ENCODE measurements around the gene RABEP2. TPM values are rescaled to one million over a fixed set of nuclear protein-coding genes. Genes with fewer than 3 reads are reported as not detected.
"Not testable (repeated sequence)": the region's sequence is repeated elsewhere in the genome, so short reads cannot be mapped to it uniquely, and the experiment has no call there.

The RABEP2 gene
- total RNA-seq, 4 donors from 2014 or later, result 66.7 to 108 (median 81.5) TPM

GRCh38 chr16:28872952-28873351 lies 52.1 kb downstream of the RABEP2 start:
- Histone ChIP-seq H3K27me3 (no peaks in the 10 kb centered on the region), H3K9me3 (no peaks in the 10 kb centered on the region), H3K4me3 (no peak overlapping the region), H3K4me1 (no peaks in the 10 kb centered on the region), H3K27ac (no peak overlapping the region), H3K36me3 (peaks cover 64% of the 10 kb centered on the region)
- TF ChIP-seq POLR2A (IDR thresholded peaks at IDR 0.05), result no peak
- no peak for TF ChIP-seq CTCF (IDR thresholded peaks at IDR 0.05)
- no peak for TF ChIP-seq POLR2AphosphoS5 (IDR thresholded peaks at IDR 0.05)
- no peak for TF ChIP-seq EP300 (IDR thresholded peaks at IDR 0.05)
- WGBS, result 89% methylated on average over 13 of the region's 15 CpGs
- DNase-seq (ENCODE audit: low spot score in 2 of 2), result no peak

- WGBS, result 96% methylated on average over 6 of the region's 11 CpGs
These were observed 55.8 kb downstream of the RABEP2 start for GRCh38 chr16:28869201-28869600.

GRCh38 chr16:28867646-28868045 lies 57.4 kb downstream of the RABEP2 start:
- not testable (repeated sequence) for H3K9me3 ChIP-seq; H3K4me3 ChIP-seq; H3K27ac ChIP-seq; DNase-seq (ENCODE audit: low spot score in 2 of 2); H3K27me3 ChIP-seq
- Histone ChIP-seq H3K4me1 (peaks cover 25% of the 10 kb centered on the region), H3K36me3 (peaks cover 65% of the 10 kb centered on the region)
- WGBS, result 94% methylated on average over 9 of the region's 9 CpGs

More at GRCh38 chr16:28869201-28869600, 55.8 kb downstream of the RABEP2 start:
- Histone ChIP-seq H3K4me3 (no peak overlapping the region), H3K9me3 (no peaks in the 10 kb centered on the region), H3K27me3 (no peaks in the 10 kb centered on the region), H3K36me3 (peaks cover 79% of the 10 kb centered on the region), H3K27ac (no peak overlapping the region), H3K4me1 (peaks cover 18% of the 10 kb centered on the region)
- no peak for TF ChIP-seq POLR2AphosphoS5 (IDR thresholded peaks at IDR 0.05)
- DNase-seq (ENCODE audit: low spot score in 2 of 2), result no peak

GRCh38 chr16:28867241-28867640 lies 57.8 kb downstream of the RABEP2 start:
- no peak for DNase-seq (ENCODE audit: low spot score in 2 of 2)
- TF ChIP-seq POLR2A (IDR thresholded peaks at IDR 0.05) (no peak), CTCF (IDR thresholded peaks at IDR 0.05) (no peak), EP300 (IDR thresholded peaks at IDR 0.05) (no peak), POLR2AphosphoS5 (IDR thresholded peaks at IDR 0.05) (no peak)
- Histone ChIP-seq H3K27me3 (no peaks in the 10 kb centered on the region), H3K4me3 (no peak overlapping the region), H3K27ac (no peak overlapping the region), H3K9me3 (no peaks in the 10 kb centered on the region), H3K4me1 (peaks cover 29% of the 10 kb centered on the region), H3K36me3 (peaks cover 61% of the 10 kb centered on the region)
- 88% methylated on average over 13 of the region's 13 CpGs for WGBS

GRCh38 chr16:28866454-28866804 lies 58.6 kb downstream of the RABEP2 start:
- 89% methylated on average over 13 of the region's 17 CpGs for WGBS

GRCh38 chr16:28865722-28866453 lies 59.1 kb downstream of the RABEP2 start:
- Histone ChIP-seq H3K36me3 (peaks cover 48% of the 10 kb centered on the region), H3K27me3 (no peaks in the 10 kb centered on the region), H3K4me3 (no peak overlapping the region), H3K27ac (no peak overlapping the region), H3K4me1 (peaks cover 30% of the 10 kb centered on the region), H3K9me3 (no peaks in the 10 kb centered on the region)
- 71% methylated on average over 32 of the region's 32 CpGs for WGBS
- TF ChIP-seq CTCF (IDR thresholded peaks at IDR 0.05), result no peak
- no peak for TF ChIP-seq EP300 (IDR thresholded peaks at IDR 0.05)
- TF ChIP-seq POLR2AphosphoS5 (IDR thresholded peaks at IDR 0.05), result no peak
- TF ChIP-seq POLR2A (IDR thresholded peaks at IDR 0.05), result no peak
- no peak for DNase-seq (ENCODE audit: low spot score in 2 of 2)

More at GRCh38 chr16:28866454-28866804, 58.6 kb downstream of the RABEP2 start:
- DNase-seq (ENCODE audit: low spot score in 2 of 2), result no peak
- TF ChIP-seq POLR2AphosphoS5 (IDR thresholded peaks at IDR 0.05) (no peak), EP300 (IDR thresholded peaks at IDR 0.05) (no peak), CTCF (IDR thresholded peaks at IDR 0.05) (no peak), POLR2A (IDR thresholded peaks at IDR 0.05) (no peak)
- Histone ChIP-seq H3K27me3 (no peaks in the 10 kb centered on the region), H3K27ac (no peak overlapping the region), H3K4me3 (no peak overlapping the region), H3K36me3 (peaks cover 53% of the 10 kb centered on the region), H3K4me1 (peaks cover 30% of the 10 kb centered on the region), H3K9me3 (no peaks in the 10 kb centered on the region)
